Fibroblast of peridontal ligament (primary cell): ENCODE data around the gene RASGRP2.

Source experiments
- DNase-seq: peaks from one replicate; pipeline ENCODE4 v3.0.0-alpha.2; 2010; ENCODE audit errors: extremely low read depth

Gene RASGRP2

DNA sequence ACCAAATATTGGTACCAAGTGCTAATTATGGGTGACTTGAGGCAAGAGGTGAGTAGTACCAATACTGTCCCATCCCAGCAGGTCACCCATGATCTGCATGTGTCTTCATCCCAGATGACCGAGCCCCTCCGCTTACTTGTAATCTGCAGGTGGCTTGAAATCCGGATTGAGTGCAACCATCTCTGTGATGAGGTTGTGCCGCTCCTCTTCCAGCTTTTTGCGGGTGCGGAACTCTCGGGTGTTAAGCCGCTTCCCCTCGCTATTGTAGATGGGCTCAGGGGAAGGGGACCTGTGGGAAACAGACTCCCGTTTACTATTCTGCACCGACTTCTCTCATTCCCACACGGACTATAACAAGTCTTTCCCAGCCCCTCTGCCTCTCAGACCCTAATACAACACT is 26.2 kb upstream of the RASGRP2 start:
- DNase-seq = no peak

DNA sequence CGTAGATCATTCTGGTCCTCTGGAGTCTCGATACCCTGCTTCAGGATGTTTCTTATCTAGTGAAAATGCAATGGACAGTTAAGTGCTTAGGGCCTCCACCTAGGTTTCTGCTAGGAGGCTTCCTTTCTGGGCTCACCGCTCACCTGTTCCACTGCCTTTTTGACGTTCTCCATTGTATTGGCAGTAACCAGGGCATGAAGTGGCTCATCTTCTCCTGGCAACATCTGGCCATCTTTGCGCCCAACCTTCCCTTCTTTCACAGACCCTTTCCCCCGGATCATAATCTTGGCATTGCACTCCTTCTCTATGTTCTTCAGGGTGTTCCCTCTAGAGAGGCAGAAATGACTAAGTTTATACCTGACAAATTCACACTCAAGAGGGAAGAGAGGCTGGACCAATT is 25.3 kb upstream of the RASGRP2 start:
- no peak for DNase-seq

DNA sequence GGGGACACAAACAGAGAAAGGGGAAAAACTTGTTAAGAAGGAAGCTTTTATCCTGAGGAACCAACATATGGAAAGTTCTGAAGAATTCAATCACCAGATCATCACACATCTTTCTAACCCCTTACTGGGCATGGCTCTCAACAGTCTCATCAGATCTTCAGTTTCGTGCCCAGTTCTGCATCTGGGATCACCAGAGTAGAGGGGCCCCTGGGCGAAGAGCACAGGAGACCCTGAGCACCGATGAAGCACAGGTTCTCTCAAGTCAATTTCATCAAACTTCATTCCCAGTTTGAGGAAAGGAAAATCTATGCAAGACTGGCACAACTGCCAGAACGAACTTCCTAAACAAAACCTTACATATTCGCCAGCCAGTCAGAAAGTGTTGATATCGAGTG is 24.4 kb upstream of the RASGRP2 start:
- DNase-seq = no peak

DNA sequence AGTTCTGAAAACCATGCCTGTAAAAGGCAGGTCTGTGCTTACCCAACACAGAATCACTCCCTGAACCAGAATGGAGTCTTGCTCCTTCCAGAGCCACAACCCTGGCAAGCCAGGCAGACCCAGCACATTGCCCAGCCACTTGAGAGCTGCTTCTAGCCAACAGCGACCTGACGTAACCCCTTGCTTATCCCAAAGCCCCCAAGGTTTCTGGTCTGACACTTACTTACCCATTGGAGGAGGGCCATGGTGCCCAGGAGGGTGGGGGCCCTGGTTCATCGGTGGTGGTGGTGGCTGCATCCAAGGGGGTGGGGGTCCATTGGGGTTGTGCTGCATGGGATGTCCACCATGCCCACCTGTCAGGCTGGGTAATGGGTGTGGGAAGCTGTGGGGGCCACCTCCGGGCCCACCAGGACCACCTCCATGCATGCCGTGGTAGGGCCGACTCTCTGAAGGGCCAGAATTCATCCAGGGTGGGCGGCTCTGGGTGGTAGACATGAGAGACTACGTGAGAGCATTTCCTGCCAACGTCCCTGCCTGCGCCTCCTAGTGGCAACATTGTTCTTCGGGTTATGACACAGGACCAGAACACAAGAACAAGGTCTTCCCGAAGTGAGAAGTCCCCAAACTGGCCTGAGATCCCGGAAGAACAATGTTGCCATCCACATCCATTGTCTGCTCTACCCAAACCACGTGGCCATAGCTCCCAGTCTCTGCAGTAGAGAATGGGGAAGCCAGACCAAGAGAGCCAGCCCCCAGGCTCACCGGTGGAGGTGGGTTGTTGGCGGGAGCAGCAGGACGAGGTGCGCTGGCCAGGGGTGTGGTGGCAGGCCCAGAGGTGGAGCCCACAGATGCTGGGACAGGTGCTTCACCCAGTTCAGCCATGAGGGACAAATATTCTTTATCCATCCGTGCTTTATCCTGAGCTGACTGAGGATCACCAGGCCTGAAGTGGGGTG is 23.7 kb upstream of the RASGRP2 start:
- peak; percentile 71 for DNase-seq

DNA sequence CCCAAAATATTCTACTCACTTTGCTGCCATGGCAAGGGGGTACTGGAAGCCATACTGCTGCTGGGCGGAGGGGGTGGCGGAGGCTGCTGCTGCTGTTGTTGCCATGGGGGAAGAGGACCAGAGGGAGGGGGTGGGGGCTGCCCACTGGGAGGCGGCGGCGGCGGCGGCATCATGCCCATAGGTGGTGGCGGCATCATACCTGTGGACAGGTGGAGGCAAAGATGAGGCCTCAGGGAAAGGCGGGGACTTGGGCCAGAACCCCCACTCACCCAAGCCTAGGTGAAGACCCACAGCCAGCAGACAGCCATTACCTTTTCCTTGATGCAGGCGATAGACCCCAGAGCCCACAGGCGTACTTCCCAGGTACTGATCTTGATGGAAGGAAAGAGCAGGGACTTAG is 22.9 kb upstream of the RASGRP2 start:
- no peak for DNase-seq

DNA sequence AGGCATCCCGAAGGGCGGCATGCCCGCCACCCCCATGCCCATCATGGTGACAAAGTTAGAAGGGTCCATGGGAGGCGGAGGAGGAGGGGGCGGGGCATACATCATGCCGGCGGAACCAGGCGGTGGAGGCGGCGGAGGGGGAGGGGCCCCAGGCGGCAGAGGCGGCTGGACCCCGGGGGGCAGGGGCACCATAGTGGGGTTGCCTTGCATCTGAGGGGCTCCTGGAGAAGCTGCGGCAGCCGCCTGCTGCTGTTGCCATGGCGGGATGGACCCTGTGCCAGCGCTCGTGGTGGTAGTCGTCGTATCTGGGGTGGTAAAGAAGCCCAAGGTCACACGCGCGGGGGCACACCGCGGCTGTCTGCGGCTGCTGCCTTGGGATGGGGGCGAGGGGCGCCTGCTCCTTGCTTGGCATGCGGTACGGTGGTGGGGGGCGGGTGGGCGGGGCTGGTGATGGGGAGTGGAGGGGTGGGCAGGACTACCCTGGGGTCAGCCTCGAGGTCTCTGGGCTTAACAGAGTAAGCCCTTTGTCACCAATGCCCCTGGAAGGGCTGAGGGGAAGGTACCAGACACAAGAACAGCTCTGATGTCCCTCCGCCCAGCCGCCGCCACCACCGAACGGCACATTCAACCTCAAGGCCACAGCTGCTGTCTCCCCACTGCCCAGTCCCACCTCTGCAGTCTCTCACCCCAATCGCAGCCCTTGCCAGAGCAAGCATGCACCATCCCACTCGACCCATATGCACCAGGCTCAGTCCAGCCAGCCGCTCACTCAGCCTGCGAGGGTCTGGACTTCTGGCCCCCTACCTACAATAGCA is 22.1 kb upstream of the RASGRP2 start:
- no peak for DNase-seq

DNA sequence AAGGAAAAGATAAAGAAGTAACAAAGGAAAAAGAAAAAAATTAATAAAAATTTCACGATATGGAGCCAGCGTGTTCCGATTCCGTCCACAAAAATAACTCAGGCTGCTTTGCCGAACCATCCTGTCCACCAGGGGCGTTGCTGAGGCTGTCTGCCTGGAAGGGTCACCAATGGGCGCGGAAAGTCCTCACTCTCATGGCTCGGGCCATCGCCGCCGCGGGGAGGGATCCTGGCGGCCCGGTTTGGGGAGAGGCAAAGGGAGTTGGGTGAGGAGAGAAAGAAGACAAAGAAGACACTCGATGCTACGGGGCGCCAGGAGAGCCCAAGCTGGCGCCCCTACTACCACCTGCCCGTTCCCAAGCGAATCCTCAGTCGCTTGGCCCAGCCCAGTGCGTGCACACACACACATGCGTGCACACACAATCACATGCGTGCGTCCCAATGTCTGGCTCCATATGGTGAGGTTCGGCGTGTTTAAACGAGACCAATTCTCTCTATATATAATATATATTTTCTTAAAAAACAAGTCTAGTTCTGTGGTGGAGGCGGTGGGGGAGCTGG is 21.4 kb upstream of the RASGRP2 start:
- DNase-seq = no peak

DNA sequence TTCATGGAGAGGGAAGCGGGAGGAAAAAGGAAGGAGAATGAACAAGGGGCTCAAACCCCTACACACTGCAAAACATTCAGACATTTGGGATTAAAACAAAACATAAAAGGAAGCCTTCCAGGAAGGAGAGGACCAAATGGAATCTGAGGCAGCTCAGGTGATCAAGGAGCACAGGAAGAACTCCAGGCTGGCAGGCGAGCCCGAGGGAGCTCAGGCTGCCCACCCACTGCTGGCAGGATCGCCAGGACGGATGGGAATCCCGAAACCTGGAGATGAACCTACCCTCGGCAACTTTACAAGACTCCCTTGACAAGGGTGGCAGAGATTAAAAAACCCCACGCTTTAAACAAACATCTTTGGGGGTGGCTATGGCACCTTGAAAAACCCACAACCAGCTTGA is 20.8 kb upstream of the RASGRP2 start:
- DNase-seq = no peak

DNA sequence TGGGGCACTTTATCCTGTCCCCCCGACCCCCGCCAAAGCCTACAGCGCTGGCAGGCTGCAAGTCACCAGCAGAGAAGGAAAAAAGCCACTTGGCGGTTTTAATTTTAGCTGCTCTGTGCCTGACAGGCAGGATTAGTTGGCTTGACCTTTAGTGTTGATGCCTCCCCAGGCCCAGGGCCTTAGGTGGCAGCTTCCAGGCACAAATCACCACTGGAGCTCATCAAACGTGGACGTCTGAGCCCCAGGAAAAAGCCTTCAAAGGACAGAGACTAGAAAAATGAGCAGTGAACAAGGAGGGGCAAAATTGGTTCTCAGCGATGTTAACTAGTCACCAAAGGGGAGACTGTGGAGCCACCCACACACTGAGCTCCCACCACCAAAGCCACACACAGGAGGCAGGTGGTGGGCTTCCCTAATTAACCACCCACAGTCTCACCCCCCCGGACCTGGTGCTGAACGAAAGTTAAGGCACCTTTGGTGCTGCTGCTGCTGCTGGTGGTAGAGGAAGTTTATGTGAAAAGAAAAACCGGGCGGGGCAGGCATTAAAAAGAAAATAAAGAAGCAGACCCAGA is 20.2 kb upstream of the RASGRP2 start:
- DNase-seq = no peak

DNA sequence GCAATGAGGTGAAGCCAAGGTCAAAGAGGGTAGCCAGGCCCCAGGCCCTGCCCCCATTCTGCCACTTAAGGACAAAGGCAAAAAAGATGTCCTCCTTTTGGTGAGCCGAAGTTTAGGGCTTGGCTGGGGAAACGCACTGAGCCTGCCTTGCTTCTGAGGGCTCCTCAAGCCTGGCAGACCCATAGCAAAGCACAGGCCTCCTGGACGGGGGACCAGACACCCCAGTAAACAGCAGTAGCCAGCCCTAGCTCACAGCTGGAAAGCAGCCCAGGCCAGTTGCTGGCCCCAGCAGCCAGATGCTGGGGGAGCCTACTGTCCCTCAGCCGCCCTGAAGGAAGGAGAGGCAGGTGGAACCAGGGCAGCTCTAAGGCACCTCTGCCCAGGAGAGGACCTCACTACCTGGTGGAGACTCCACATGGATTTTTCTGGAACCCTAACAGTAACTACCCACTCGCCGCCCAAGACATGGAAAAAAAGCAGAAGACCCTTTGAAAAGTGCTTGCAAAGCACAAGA is 19.6 kb upstream of the RASGRP2 start:
- DNase-seq = no peak

DNA sequence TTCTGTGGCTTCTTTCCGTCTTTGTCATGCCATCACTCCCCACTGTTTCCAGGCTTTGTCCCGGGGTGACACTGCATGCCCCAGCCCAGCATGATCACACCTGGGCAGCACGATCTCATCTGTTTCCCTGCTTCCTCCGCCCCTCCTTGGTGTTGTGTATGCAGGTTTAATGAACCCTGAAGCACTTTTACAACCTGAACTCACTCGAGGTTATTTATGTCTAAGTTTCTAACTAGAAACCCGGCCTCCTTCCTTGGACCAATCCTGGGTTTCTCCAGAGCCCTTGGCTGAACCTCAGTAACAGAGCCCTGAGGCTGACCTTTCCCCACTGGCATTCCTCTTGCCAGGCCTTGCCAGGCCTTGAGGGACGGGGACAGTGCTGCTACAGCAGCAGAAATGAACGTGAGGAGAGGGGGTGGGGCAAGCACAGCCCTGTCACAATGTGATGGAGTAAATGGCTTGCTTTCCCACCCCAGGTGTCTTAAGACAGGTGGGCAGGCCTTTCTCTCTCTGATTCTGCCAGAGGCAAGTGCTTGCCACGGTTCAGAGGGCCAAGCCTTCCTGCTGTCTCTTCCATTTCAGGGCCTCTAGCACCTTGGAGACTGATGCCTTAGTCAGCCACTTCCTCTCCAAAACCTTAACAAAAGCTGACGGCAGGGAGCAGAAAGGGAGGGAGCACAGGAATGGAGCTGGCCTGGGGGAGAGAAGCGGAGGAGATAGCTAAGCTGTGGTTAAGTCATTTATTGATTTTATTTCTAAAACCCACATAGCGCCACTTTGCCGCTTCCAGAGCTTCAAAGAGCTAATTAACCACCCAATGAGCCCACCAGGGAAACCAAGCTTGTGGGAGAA is 19.0 kb upstream of the RASGRP2 start:
- DNase-seq = peak; percentile 42

DNA sequence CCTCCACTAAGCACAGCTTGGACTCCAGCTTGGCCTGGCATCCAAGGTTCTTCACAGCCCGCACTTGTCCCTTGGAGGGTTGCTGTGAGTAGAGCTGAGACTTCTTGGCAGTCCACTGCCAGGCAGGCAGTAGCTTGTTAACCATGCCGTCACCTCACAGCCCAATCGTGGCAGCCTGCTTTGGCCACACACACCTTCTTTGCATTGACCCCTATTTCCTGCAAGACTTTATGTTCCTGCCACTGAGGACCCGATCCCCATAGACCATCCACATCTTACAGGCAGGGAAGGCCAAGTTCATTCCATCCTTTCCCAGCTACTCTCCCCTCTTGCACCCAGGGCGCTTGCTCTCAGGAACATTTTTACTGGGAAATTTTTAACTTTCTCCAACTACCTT is 18.3 kb upstream of the RASGRP2 start:
- DNase-seq = no peak

DNA sequence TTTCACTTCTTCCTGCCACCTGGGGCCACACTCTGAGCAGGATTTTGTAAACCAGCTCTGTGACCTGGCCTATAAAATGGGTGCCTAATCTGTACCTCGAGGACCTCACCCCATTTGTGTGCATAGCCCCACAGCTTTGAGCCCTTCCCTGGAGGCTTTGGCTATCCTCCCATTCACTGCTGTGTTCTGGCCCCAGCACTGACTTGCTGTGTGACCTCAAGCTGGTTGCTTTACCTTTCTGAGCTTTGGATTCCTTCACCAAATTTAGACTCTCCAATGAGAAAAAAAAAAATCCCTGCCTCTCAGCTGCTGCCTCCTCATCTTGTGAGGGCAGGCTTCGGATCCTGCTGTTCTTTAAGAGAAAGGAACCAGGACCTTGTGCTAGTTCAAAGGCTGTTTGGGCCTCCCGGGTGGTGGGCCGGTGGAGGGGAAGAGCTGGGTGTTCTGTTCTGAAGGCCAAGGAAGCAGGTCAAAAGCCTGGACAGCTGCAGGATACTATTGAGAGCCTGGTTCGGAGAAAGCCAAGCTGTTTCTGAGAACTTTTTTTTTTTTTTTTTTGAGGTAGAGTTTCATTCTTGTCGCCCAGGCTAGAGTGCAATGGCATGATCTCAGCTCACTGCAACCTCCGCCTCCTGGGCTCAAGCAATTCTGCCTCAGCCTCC is 16.9 kb upstream of the RASGRP2 start:
- no peak for DNase-seq

DNA sequence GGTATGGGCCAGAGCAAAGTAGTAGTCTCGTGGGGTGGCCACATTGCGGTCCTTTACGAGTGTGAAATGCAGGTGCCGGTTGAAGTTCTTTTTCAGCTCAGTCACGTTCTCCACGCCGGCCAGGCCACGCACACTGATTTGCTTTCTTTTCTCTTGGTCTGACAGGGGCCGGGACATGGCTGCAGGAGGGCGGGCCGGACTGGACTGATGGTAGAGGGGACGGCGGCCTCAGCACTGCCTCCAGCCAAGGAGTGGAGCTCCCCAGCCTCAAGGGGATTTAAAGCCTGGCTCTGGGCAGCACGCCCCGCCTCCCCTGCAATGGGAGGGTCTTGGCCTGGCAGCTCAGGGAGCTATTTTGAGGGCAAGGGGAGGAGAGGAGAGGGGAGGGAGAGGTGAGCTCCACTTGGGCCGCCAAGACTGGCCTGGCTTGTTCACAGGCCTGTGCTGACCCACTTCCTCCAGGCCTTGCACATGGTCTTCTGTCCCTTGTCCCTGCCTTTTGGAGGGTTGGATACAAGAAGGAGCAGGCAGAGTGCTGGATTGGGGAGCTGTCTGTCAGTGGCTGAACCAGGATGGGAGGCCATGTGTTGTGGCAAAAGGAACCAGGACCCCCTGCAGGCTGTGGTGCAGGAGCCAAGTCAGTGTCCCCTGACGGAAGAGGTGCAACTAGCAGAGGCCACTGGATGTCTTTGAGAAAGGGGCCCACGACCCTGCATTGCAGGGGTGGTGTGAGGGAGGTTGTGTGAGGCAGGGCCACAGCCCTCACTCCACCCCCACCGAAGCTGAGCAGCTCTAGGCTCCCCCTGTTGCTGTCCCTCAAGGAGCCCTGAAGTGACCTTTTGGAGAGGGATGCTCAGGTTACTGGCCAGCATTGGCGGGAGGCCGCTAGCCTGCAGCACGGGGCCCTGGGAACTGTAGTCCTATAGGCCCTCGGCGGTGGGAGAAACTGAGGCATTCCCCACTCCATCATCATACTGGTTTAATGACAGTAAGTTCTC is 16.1 kb upstream of the RASGRP2 start, which contains the start of gene PYGM:
Gene PYGM, minus strand, starts transcription at position 253 of the 998 bp plus-strand sequence. Its CDS starts 76 bp downstream, at position 177.
- DNase-seq = peak; percentile 70

DNA sequence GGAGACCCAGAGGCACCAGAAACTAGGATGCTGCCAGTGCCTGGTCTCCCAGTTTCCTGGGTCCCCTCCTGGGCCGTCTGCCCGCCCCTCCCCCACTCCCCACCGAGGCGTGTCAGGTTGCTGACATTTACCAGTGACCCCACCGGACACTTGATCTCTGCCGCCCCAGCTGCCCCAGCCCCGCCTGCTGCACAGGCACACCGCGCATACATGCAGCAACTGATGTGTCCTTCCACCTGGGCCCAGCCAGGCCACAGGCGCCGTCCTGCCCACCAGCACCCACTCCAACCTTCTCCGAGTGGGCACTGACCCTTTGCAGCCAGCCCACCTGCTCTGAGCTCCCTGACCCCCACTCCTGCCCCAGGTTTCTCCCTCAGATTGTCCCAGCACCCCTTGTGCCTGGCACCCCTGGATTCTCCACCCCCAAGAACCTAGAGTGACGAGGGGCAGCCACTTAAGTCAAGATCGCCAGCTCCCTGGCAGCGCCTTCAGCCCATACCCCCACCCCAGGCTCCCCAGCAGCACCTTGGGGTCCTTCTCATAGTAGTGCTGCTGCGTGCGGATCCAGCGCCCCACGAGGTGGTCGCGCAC is 15.3 kb upstream of the RASGRP2 start:
- no peak for DNase-seq

DNA sequence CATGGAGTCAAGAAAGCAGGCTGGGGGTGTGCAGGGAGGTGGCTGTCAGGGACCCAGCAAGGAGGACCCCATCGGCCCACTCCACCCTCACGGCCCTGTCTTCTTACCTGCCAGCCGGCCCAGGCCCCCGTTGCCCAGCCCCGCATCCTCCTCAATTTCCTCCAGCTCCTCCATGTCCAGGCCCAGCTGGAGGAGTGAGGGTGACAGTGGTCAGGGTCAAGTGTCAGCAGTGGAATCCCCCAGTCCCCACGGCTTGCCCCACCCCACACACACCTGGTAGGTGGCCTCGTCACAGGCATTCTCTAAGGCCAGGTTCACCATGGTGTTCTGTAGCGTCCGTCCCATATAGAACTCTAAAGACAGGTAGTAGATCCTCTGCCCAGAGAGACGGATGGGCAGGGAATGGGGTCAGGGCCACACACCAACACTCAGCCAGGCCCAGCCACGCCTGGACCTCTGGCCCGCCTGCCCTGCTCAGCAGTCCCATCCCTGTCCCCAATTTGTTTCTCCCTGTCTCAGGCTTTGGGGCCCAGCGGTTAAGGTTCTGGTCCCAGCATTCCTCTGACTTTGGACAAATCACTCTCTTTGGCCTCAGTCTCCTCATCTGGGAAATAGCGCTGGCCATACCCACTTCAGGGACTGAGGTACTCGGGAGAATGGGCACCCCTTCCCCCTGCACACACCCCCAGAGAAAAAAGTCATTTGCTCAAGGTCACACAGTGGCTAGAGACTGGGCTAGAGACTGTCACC is 14.6 kb upstream of the RASGRP2 start:
- DNase-seq = no peak

DNA sequence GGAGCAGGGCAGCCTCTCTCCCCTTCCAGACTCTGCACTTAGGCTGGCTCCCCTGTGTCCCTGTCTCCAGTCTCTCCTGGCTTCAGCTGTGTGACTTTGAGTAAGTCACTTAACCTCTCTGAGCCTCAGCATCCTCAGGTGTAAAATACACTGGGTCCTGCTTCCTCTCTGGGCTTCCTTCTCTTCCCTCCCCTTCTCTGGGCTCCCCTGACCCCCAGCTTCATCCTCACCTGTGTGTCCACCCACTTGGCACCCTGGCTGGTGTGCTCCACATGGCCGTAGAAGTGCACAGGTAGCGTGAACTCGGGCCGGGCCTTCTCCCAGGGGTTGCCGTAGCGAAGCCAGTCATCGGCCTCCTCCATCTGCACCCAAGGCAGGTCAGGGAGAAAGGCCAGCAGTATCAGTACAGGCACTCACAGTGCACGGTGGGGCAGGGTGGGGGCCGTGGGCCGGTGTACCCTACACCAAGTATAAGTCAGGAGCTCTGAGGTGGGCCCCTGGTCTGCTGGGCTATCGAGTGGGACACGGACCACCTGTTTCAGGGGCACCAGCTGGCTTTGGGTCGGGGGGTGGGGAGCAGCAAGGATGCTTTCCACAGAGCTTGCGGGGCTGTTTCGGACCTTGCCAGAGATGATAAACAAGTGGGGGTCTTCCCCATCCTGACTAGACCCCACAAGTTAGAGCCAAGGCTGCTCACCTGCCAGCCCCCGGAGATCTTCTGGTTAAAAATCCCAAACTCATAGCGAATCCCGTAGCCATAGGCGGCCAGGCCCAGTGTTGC is 13.8 kb upstream of the RASGRP2 start:
- no peak for DNase-seq
